DOHH2 (cell line): ENCODE results near the gene GRK4.

ENCODE experiments used
- H3F3A ChIP-seq: fragments of 200-600 bp; sonication (generic), shearing (Covaris generic); 2 replicates; pipeline ENCODE4 v1.6.0; 2016; ENCODE audit warnings: antibody characterized with exemption, mild to moderate bottlenecking; ENCODE audit not compliant: control insufficient read depth, insufficient read depth
- H3K27ac ChIP-seq: fragments of 200-600 bp; sonication (generic); 2 replicates; pipeline ENCODE4 v1.5.1; 2014; ENCODE audit warnings: low read depth, mild to moderate bottlenecking, low read length, moderate library complexity
- H3K27me3 ChIP-seq: fragments of 200-600 bp; sonication (generic); 2 replicates; pipeline ENCODE4 v1.6.1; 2014; ENCODE audit warnings: mild to moderate bottlenecking, low read length, mixed read lengths; ENCODE audit not compliant: control insufficient read depth
- H3K36me3 ChIP-seq: fragments of 200-600 bp; sonication (generic); 2 replicates; pipeline ENCODE4 v1.6.1; 2014; ENCODE audit warnings: mild to moderate bottlenecking, low read length, moderate library complexity, mixed read lengths; ENCODE audit not compliant: control insufficient read depth
- H3K4me1 ChIP-seq: fragments of 200-600 bp; sonication (generic); 2 replicates; pipeline ENCODE4 v1.6.1; 2014; ENCODE audit warnings: mild to moderate bottlenecking, low read length, mixed read lengths; ENCODE audit not compliant: control insufficient read depth
- H3K4me2 ChIP-seq: fragments of 200-600 bp; sonication (generic); 2 replicates; pipeline ENCODE4 v1.6.0; 2014; ENCODE audit warnings: mild to moderate bottlenecking, low read length, moderate library complexity
- H3K4me3 ChIP-seq: fragments of 200-600 bp; sonication (generic); 2 replicates; pipeline ENCODE4 v1.5.1; 2014; ENCODE audit warnings: mild to moderate bottlenecking, low read length, mixed read lengths
- H3K79me2 ChIP-seq: fragments of 200-600 bp; sonication (generic); 2 replicates; pipeline ENCODE4 v1.6.1; 2014; ENCODE audit warnings: mild to moderate bottlenecking, low read length, mixed read lengths; ENCODE audit not compliant: control insufficient read depth
- H3K9me2 ChIP-seq: fragments of 200-600 bp; sonication (generic); replicated peaks from 2 replicates; pipeline ENCODE4 v1.6.1; 2014; ENCODE audit warnings: mild to moderate bottlenecking, low read length, mixed read lengths; ENCODE audit not compliant: control insufficient read depth
- H3K9me3 ChIP-seq: fragments of 200-600 bp; sonication (generic); 2 replicates; pipeline ENCODE4 v1.6.1; 2014; ENCODE audit warnings: antibody characterized with exemption, low read length, mixed read lengths; ENCODE audit not compliant: control insufficient read depth, insufficient read depth
- H4K20me1 ChIP-seq: fragments of 200-600 bp; sonication (generic); 2 replicates; pipeline ENCODE4 v1.6.0; 2014; ENCODE audit warnings: low read depth, mild to moderate bottlenecking, antibody characterized with exemption, low read length, moderate library complexity; ENCODE audit not compliant: control insufficient read depth, insufficient read depth
- EZH2phosphoT487 ChIP-seq: fragments of 200-600 bp; sonication (generic); IDR thresholded peaks from 2 replicates; pipeline ENCODE4 v1.6.1; 2017; ENCODE audit warnings: borderline replicate concordance, mild to moderate bottlenecking, antibody characterized with exemption, low read length, moderate library complexity, mixed read lengths
- TF ChIP-seq, protein P1 (sequence below): fragments of 200-600 bp; sonication (generic); IDR thresholded peaks from one replicate; pipeline ENCODE4 v1.5.1; 2014; ENCODE audit warnings: antibody characterized with exemption, mild to moderate bottlenecking, low read depth, low read length; ENCODE audit not compliant: poor library complexity, severe bottlenecking

The GRK4 gene

DNA sequence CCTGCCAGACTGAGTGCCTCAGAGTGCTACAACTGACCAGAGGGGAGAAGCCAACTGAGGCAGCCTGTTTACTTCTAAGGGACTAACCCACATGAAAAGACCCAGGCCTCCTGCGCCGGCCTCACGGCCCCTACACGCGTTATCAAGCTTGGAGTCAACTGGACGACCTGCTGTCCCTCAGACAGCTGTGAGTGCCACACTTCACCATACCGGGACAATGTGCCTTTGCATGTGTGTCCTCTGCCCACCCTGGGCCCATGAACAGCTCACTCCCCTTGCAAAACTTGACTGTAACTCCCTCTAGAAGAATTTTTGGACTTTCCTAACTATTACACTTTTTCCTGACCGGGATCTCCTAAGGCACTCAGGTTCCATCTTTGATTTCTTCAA is 2.0 kb upstream of the GRK4 start:
- peaks cover 70% of the 10 kb centered on the region for H3K79me2 ChIP-seq
- no peaks in the 10 kb centered on the region for H3K9me3 ChIP-seq
- peak overlapping the region; percentile 77 for H3K4me2 ChIP-seq
- peaks cover 22% of the 10 kb centered on the region for H3K4me1 ChIP-seq
- TF ChIP-seq, protein P1, sequence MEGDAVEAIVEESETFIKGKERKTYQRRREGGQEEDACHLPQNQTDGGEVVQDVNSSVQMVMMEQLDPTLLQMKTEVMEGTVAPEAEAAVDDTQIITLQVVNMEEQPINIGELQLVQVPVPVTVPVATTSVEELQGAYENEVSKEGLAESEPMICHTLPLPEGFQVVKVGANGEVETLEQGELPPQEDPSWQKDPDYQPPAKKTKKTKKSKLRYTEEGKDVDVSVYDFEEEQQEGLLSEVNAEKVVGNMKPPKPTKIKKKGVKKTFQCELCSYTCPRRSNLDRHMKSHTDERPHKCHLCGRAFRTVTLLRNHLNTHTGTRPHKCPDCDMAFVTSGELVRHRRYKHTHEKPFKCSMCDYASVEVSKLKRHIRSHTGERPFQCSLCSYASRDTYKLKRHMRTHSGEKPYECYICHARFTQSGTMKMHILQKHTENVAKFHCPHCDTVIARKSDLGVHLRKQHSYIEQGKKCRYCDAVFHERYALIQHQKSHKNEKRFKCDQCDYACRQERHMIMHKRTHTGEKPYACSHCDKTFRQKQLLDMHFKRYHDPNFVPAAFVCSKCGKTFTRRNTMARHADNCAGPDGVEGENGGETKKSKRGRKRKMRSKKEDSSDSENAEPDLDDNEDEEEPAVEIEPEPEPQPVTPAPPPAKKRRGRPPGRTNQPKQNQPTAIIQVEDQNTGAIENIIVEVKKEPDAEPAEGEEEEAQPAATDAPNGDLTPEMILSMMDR, result no peak
- no peak for TF ChIP-seq EZH2phosphoT487
- H3F3A ChIP-seq, result peaks cover 20% of the 10 kb centered on the region
- H3K27ac ChIP-seq, result peak overlapping the region; percentile 70
- peak overlapping the region; percentile 91 for H3K4me3 ChIP-seq
- H3K27me3 ChIP-seq, result no peaks in the 10 kb centered on the region
- peaks cover 24% of the 10 kb centered on the region for H4K20me1 ChIP-seq
- peaks cover 59% of the 10 kb centered on the region for H3K36me3 ChIP-seq
- no peaks in the 10 kb centered on the region for H3K9me2 ChIP-seq

DNA sequence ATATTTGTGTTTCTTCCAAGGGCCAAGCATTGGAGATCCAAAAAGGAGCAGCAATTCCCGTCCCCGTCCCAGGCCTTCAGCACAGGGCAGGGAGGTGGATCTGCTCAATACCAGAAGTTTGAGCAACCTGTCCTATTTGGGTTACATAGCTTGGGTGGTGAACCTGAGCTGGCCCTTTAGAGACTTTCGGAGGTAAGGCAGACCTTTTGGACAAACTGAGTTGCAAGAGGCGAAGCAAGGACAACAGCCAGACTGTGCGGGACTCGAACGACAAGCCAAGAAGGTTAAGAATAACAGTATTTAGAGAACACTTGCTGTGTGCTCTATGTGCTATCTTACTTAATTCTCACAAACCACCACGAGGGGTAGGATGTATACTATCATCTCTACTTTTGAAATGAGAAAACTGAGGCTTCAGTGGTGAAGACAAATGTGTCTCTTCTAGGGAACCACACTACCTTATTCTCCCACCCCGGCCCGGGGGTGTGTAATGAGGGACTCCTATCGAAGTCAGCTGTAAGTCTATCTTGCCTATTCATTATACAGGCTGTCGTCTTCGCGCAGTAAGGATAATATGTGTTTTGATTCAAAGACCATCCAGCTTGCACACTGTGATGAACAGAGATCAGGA is 1.4 kb upstream of the GRK4 start:
- H3K27ac ChIP-seq, result peak overlapping the region; percentile 70
- H3K4me2 ChIP-seq, result peak overlapping the region; percentile 77
- H3K4me3 ChIP-seq, result peak overlapping the region; percentile 91
- no peaks in the 10 kb centered on the region for H3K27me3 ChIP-seq
- H3K9me2 ChIP-seq, result no peaks in the 10 kb centered on the region
- H3F3A ChIP-seq, result peaks cover 16% of the 10 kb centered on the region
- H3K9me3 ChIP-seq, result no peaks in the 10 kb centered on the region
- H3K4me1 ChIP-seq, result peaks cover 22% of the 10 kb centered on the region
- H4K20me1 ChIP-seq, result peaks cover 22% of the 10 kb centered on the region
- no peak for TF ChIP-seq EZH2phosphoT487
- TF ChIP-seq, protein P1, result peak; percentile 35
- peaks cover 66% of the 10 kb centered on the region for H3K79me2 ChIP-seq
- H3K36me3 ChIP-seq, result peaks cover 54% of the 10 kb centered on the region

DNA sequence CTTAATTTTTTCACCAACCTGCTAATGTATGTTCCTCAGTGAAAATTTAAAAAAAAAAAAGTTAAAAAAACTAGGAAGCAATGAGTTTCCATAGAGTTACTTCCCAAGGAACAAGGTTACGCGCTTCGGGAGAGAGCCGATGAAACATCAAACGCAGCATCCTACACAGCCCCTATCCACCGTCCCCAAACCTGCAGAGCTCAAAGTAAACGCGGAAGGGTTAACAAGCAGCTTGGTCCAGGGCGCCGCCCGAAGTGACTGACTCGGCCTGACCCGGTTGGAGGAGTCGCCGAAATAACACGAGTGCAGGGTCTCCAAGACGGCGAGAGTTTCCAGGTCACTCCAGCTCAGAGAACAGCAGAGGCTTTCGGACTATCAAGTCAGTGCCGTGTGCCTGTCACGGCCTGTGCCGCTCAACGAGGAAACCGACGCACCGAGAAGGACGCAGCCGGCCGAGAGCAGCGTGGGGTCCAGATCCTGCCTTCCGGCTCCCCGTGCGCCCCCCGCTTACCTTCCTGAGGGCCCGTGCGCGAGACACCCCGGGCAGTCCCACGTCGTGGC is 677 bp upstream of the GRK4 start:
- peak overlapping the region; percentile 77 for H3K4me2 ChIP-seq
- peaks cover 58% of the 10 kb centered on the region for H3K79me2 ChIP-seq
- peak overlapping the region; percentile 70 for H3K27ac ChIP-seq
- H3K27me3 ChIP-seq, result no peaks in the 10 kb centered on the region
- peaks cover 14% of the 10 kb centered on the region for H3F3A ChIP-seq
- no peaks in the 10 kb centered on the region for H3K9me2 ChIP-seq
- H3K4me3 ChIP-seq, result peak overlapping the region; percentile 91
- peaks cover 46% of the 10 kb centered on the region for H3K36me3 ChIP-seq
- TF ChIP-seq, protein P1, result no peak
- no peak for TF ChIP-seq EZH2phosphoT487
- H3K4me1 ChIP-seq, result peaks cover 22% of the 10 kb centered on the region
- H4K20me1 ChIP-seq, result peaks cover 22% of the 10 kb centered on the region
- H3K9me3 ChIP-seq, result no peaks in the 10 kb centered on the region
